GM18499 (cell line): ENCODE results near the gene C22orf31.
"Not testable (repeated sequence)": the region's sequence is repeated elsewhere in the genome, so short reads cannot be mapped to it uniquely, and the experiment has no call there.

Source experiments
- ATAC-seq: cut with Tn5 transposase; IDR thresholded peaks from one replicate; pipeline ENCODE4 v1.9.1; 2021; ENCODE audit warnings: moderate number of reproducible peaks; ENCODE audit not compliant: insufficient read depth, unreplicated experiment

Gene C22orf31

GRCh38 chr22:29060251-29060869 is 1.3 kb downstream of the C22orf31 start:
- no peak for ATAC-seq

- no peak for ATAC-seq
Measured at GRCh38 chr22:29056472-29056871, 5.2 kb downstream of the C22orf31 start.

GRCh38 chr22:29055192-29055830 is 6.3 kb downstream of the C22orf31 start:
- no peak for ATAC-seq

GRCh38 chr22:29054251-29054767 is 7.3 kb downstream of the C22orf31 start:
- ATAC-seq, result no peak

GRCh38 chr22:29053048-29053702 is 8.5 kb downstream of the C22orf31 start:
- ATAC-seq, result no peak

- no peak for ATAC-seq
Measured at GRCh38 chr22:29050457-29050856, 11.2 kb downstream of the C22orf31 start.

GRCh38 chr22:29049655-29050263 is 11.9 kb downstream of the C22orf31 start:
- ATAC-seq, result no peak

GRCh38 chr22:29048822-29049654 is 12.6 kb downstream of the C22orf31 start:
- no peak for ATAC-seq

- ATAC-seq, result no peak
Measured at GRCh38 chr22:29044657-29045176, 16.9 kb downstream of the C22orf31 start.

GRCh38 chr22:29043906-29044575 is 17.6 kb downstream of the C22orf31 start:
- no peak for ATAC-seq

GRCh38 chr22:29041408-29041807 is 20.2 kb downstream of the C22orf31 start:
- no peak for ATAC-seq

GRCh38 chr22:29040385-29041275 is 21.0 kb downstream of the C22orf31 start:
- ATAC-seq, result no peak

- not testable (repeated sequence) for ATAC-seq
Measured at GRCh38 chr22:29039684-29040083, 21.9 kb downstream of the C22orf31 start.

GRCh38 chr22:29039148-29039547 is 22.5 kb downstream of the C22orf31 start:
- no peak for ATAC-seq

GRCh38 chr22:29037340-29037932 is 24.2 kb downstream of the C22orf31 start:
- ATAC-seq, result no peak

- no peak for ATAC-seq
Measured at GRCh38 chr22:29032584-29032983, 29.0 kb downstream of the C22orf31 start.

- ATAC-seq, result no peak
Measured at GRCh38 chr22:29032014-29032475, 29.6 kb downstream of the C22orf31 start.
